NCI-H774 (cell line): ENCODE measurements around the gene PNCK.
"Not testable (repeated sequence)": the region's sequence is repeated elsewhere in the genome, so short reads cannot be mapped to it uniquely, and the experiment has no call there.

Experiments
- DNase-seq: peaks from one replicate; lab custom pipeline; 2025; lab: John Stamatoyannopoulos, UW

PNCK gene

GRCh38 chrX:153673428-153674218, at the start of gene PNCK:
Gene PNCK, minus strand, starts transcription at chrX:153673813. Its CDS starts 737 bp downstream, at chrX:153673076.
- no peak for DNase-seq

DNA sequence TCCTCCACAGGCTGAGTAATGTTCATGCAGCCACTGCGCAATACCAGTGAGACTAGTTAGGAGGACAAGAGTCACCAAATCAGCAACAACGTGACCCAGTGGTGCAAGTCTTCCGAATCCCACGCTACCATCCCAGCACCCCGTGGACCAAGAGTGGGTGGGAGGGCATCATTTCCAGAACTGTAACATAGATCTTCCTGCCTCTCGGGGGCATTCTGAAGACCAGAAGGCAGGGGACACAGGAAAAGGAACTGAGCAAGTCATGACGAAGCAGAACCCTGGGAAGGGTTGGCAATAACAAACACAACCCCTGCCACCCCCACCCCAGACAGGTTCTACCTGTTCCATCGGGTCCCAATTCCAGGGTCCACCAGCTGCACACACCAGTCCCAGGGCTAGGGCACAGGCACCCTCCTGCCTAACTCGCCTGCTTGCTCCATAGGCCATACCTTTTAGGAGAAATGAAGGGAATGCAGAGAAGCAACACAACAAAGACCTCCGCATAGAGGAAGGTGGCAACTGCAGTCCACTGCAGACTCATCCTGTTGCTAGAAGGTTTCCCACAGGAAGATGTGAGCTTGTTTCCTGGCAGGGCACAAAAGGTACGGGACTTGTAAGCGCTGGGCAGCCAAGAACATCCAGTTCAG, 49.2 kb upstream of the PNCK start:
- no peak for DNase-seq

GRCh38 chrX:153719701-153720100, 46.1 kb upstream of the PNCK start:
- no peak for DNase-seq

GRCh38 chrX:153719238-153719637, 45.6 kb upstream of the PNCK start:
- no peak for DNase-seq

DNA sequence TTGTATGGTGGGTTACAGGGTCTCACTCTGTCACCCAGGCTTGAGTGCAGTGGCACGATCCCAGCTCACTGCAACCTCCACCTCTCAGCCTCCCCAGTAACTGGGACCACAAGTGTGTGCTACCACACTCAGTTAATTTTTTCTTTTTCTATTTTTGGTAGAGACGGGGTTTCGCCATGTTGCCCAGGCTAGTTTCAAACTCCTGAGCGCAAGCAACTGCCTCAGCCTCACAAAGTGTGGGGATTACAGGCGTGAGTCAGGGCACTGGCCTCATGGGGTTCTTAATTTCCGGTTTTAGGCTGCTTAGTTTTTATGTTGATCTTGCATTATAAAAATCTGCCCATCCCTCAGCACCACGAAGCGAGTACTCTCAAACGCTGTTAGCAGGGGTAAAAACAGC, 43.8 kb upstream of the PNCK start:
- no peak for DNase-seq

- no peak for DNase-seq
Observed at GRCh38 chrX:153714256-153714655, 40.6 kb upstream of the PNCK start.

DNA sequence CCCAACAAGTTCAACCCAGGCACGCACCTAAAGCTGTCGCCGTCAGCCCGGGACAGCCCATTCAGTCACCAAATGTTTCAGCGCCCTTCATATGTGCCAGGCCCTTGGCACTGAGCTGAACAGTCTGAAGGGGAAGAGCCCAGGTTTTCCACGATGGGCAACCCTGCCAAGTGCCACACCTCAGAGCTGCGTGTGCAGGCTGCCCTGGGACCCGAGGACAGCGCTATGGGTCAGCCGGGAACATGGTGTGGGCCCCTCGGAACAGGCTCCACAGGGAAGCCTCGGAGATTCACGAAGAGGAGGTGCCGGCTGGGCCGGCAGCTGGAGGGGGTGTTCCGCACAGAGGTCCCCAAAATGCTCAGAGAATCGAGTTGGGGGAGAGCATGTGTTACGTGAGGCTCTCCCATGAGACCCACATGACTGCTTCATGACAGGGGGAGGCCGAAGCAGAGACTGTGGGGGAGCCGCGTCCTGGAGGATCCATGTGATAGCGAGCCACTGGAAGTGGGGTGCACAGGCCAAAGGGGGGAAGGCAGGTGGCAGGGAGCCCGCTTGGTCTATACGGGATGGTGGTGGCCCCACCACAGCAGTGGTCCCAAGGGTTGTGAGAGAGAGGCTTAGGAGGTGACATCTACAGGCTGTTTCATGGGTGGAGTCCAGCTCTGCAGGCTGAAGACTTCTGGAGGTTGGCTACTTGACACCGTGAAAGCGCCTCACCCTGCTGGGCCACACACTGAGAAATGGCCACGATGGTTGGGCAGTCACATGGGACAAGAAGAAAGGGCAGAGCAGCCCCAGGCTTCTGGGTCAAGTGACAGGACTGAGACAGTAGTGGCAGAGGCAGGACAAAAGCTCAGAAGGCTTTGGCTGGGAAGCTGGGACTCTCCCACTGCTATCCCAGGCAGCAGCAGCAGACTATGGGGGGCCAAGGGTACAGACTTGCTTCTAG, 36.4 kb upstream of the PNCK start:
- no peak for DNase-seq

- no peak for DNase-seq
Observed at GRCh38 chrX:153708415-153708814, 34.8 kb upstream of the PNCK start.

DNA sequence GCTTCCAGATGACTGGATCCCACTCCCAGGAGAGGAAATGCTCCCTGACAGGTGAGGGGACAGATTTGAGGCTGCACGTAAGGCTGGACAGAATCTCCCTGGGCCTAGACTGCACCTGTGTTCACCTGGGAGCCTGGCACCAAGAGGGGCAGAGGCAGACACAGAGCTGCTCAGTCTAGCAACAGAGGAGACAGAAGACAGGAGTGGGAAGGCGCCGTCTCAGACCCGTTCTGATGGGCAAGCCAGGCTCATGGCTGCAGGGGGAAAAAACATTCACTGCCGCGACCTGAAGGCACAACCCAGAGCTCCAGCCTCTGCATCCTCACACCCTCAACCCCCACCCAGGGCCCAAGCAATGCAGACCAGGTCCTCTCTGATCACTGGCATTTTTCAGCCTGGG, 33.8 kb upstream of the PNCK start:
- DNase-seq, result no peak

GRCh38 chrX:153706799-153707198, 33.2 kb upstream of the PNCK start:
- no peak for DNase-seq

DNA sequence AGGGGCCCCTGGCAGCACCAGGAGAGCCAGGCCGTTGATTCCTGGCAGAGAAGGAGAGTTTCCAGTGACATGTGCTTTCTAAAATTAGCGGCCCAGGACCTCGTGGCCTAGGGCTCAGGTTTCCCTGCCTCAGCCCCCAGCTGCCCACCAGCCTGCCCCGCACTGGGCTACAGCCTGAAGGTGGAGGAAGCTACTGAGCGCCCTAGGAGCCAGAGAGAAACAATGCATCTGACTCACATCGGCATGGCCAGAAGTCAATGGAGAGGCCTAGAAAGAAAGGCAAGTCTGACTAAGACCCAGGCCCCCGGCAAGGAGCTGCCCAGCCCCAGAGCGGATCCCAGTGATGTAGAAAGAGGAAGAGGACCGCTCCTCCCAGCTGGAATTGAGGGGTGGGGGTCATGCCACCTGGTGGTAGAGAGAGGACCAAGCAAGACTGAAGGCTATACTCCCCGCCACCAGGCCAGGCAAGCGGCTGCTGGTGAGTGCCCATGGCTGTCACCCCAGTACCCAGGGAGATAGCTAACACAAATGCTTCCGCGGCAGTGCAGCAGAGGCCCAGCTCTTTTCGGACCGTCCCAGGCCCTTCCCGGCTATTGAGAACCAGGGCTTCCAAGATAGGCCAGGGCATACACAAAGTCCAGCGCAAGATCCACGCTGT, 31.9 kb upstream of the PNCK start:
- DNase-seq, result not testable (repeated sequence)

- not testable (repeated sequence) for DNase-seq
Observed at GRCh38 chrX:153704631-153705402, 31.2 kb upstream of the PNCK start.

DNA sequence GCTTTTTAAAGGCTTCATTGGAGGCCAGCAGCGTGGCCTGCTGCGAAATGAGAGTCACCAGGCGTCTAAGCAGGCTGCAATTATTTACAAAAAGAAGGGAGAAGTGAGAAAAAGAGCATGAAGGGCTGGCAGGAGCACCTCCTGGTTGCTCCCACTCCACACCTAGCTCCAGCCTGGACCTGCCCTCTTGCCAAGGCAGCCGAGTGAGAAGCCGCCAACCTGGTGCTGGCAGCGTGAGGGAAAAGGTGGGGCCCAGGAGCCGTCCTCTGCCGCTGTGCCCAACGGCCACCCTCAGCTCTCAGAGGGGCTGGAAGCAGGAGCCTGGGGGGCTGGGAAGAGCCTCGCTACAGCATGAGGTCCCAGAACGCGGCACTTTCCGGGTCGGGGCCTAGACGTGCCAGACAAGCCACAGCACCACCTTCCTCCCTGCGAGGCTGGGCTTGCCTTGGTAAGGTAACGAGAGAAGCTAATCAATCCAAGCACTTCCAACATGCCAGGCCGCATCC, 30.5 kb upstream of the PNCK start:
- DNase-seq, result no peak

- no peak for DNase-seq
Observed at GRCh38 chrX:153703036-153703370, 29.4 kb upstream of the PNCK start.

- no peak for DNase-seq
Observed at GRCh38 chrX:153702336-153703035, 28.9 kb upstream of the PNCK start.

- no peak for DNase-seq
Observed at GRCh38 chrX:153701706-153702105, 28.1 kb upstream of the PNCK start.

GRCh38 chrX:153700967-153701366, 27.4 kb upstream of the PNCK start:
- no peak for DNase-seq

GRCh38 chrX:153700376-153700945, 26.8 kb upstream of the PNCK start:
- no peak for DNase-seq

- not testable (repeated sequence) for DNase-seq
Observed at GRCh38 chrX:153699784-153700371, 26.3 kb upstream of the PNCK start.
